IPS-20b (cell line): Measurements from ENCODE around the gene RIMS4.

ENCODE experiments used
- H3K27ac ChIP-seq: one replicate; pipeline ENCODE4 v1.5.1; 2013; ENCODE audit warnings: low read length
- H3K27me3 ChIP-seq: 2 replicates; pipeline ENCODE4 v1.6.1; 2013; ENCODE audit warnings: mild to moderate bottlenecking, low read length, inconsistent platforms; ENCODE audit not compliant: insufficient read depth
- H3K36me3 ChIP-seq: 2 replicates; pipeline ENCODE4 v1.6.1; 2013; ENCODE audit warnings: low read depth, mild to moderate bottlenecking, inconsistent platforms, low read length, moderate library complexity; ENCODE audit not compliant: insufficient read depth
- H3K4me1 ChIP-seq: 2 replicates; pipeline ENCODE4 v1.6.1; 2013; ENCODE audit warnings: mild to moderate bottlenecking, control low read depth, inconsistent platforms, low read length, moderate library complexity; ENCODE audit not compliant: insufficient read depth
- H3K4me3 ChIP-seq: 2 replicates; pipeline ENCODE4 v1.5.1; 2013; ENCODE audit warnings: mild to moderate bottlenecking, low read length, inconsistent platforms
- H3K9ac ChIP-seq: 2 replicates; pipeline ENCODE4 v1.6.1; 2013; ENCODE audit warnings: low read depth, mild to moderate bottlenecking, inconsistent platforms, low read length, moderate library complexity
- H3K9me3 ChIP-seq: 2 replicates; pipeline ENCODE4 v1.6.1; 2013; ENCODE audit warnings: mild to moderate bottlenecking, low read depth, low read length, inconsistent platforms; ENCODE audit not compliant: insufficient read depth

Gene RIMS4

GRCh38 chr20:44790638-44791393 lies 19.5 kb downstream of the RIMS4 start:
- no peaks in the 10 kb centered on the region for H3K9me3 ChIP-seq
- H3K9ac ChIP-seq = no peak overlapping the region
- peaks cover 2% of the 10 kb centered on the region; the same call in 1 of the 2 replicates for H3K4me1 ChIP-seq
- no peak overlapping the region for H3K27ac ChIP-seq
- H3K4me3 ChIP-seq = no peak overlapping the region
- H3K36me3 ChIP-seq = no peaks in the 10 kb centered on the region
- no peaks in the 10 kb centered on the region for H3K27me3 ChIP-seq

GRCh38 chr20:44788706-44789456 lies 21.5 kb downstream of the RIMS4 start:
- H3K9me3 ChIP-seq = no peaks in the 10 kb centered on the region
- H3K36me3 ChIP-seq = no peaks in the 10 kb centered on the region
- H3K4me3 ChIP-seq = no peak overlapping the region
- H3K4me1 ChIP-seq = peaks cover 15% of the 10 kb centered on the region; the same call in 1 of the 2 replicates
- H3K27me3 ChIP-seq = no peaks in the 10 kb centered on the region
- H3K27ac ChIP-seq = no peak overlapping the region
- no peak overlapping the region for H3K9ac ChIP-seq

GRCh38 chr20:44787299-44787698 lies 23.0 kb downstream of the RIMS4 start:
- H3K9ac ChIP-seq = no peak overlapping the region
- no peaks in the 10 kb centered on the region for H3K36me3 ChIP-seq
- H3K4me1 ChIP-seq = peaks cover 15% of the 10 kb centered on the region; the same call in 1 of the 2 replicates
- no peak overlapping the region for H3K27ac ChIP-seq
- no peaks in the 10 kb centered on the region for H3K27me3 ChIP-seq
- no peak overlapping the region for H3K4me3 ChIP-seq
- no peaks in the 10 kb centered on the region for H3K9me3 ChIP-seq

GRCh38 chr20:44785768-44786167 lies 24.6 kb downstream of the RIMS4 start:
- Histone ChIP-seq H3K9ac (no peak overlapping the region; the same call in 1 of the 2 replicates), H3K9me3 (no peaks in the 10 kb centered on the region), H3K27ac (no peak overlapping the region), H3K4me1 (peaks cover 15% of the 10 kb centered on the region; the same call in 1 of the 2 replicates), H3K36me3 (no peaks in the 10 kb centered on the region), H3K4me3 (no peak overlapping the region), H3K27me3 (no peaks in the 10 kb centered on the region)

GRCh38 chr20:44784688-44785087 lies 25.7 kb downstream of the RIMS4 start:
- H3K4me3 ChIP-seq = peak overlapping the region; percentile 43; the same call in 1 of the 2 replicates
- no peaks in the 10 kb centered on the region for H3K36me3 ChIP-seq
- peaks cover 15% of the 10 kb centered on the region; the same call in 1 of the 2 replicates for H3K4me1 ChIP-seq
- peak overlapping the region; percentile 11; the same call in 1 of the 2 replicates for H3K9ac ChIP-seq
- H3K27ac ChIP-seq = no peak overlapping the region
- H3K9me3 ChIP-seq = no peaks in the 10 kb centered on the region
- H3K27me3 ChIP-seq = no peaks in the 10 kb centered on the region

GRCh38 chr20:44781791-44782190 lies 28.6 kb downstream of the RIMS4 start:
- Histone ChIP-seq H3K4me1 (peaks cover 15% of the 10 kb centered on the region; the same call in 1 of the 2 replicates), H3K9ac (no peak overlapping the region), H3K27ac (no peak overlapping the region), H3K9me3 (no peaks in the 10 kb centered on the region), H3K4me3 (no peak overlapping the region), H3K27me3 (no peaks in the 10 kb centered on the region), H3K36me3 (no peaks in the 10 kb centered on the region)

- no peaks in the 10 kb centered on the region for H3K27me3 ChIP-seq
- H3K36me3 ChIP-seq = no peaks in the 10 kb centered on the region
- peaks cover 14% of the 10 kb centered on the region; the same call in 1 of the 2 replicates for H3K4me1 ChIP-seq
- H3K9me3 ChIP-seq = no peaks in the 10 kb centered on the region
- no peak overlapping the region for H3K4me3 ChIP-seq
- no peak overlapping the region for H3K9ac ChIP-seq
- H3K27ac ChIP-seq = no peak overlapping the region
These were observed 29.2 kb downstream of the RIMS4 start for GRCh38 chr20:44781118-44781517.

- Histone ChIP-seq H3K27me3 (no peaks in the 10 kb centered on the region), H3K4me1 (peaks cover 8% of the 10 kb centered on the region; the same call in 1 of the 2 replicates), H3K9ac (no peak overlapping the region), H3K4me3 (no peak overlapping the region), H3K36me3 (no peaks in the 10 kb centered on the region), H3K9me3 (no peaks in the 10 kb centered on the region), H3K27ac (no peak overlapping the region)
These were observed 30.1 kb downstream of the RIMS4 start for GRCh38 chr20:44780226-44780625.

- Histone ChIP-seq H3K4me1 (no peaks in the 10 kb centered on the region), H3K9me3 (no peaks in the 10 kb centered on the region), H3K9ac (no peak overlapping the region)
These were observed 33.4 kb downstream of the RIMS4 start for GRCh38 chr20:44776980-44777379.

GRCh38 chr20:44773070-44773829 lies 37.1 kb downstream of the RIMS4 start:
- no peaks in the 10 kb centered on the region for H3K4me1 ChIP-seq
- no peak overlapping the region for H3K9ac ChIP-seq
- H3K27me3 ChIP-seq = no peaks in the 10 kb centered on the region
- no peaks in the 10 kb centered on the region for H3K9me3 ChIP-seq
- H3K4me3 ChIP-seq = no peak overlapping the region
- peaks cover 7% of the 10 kb centered on the region; the same call in 1 of the 2 replicates for H3K36me3 ChIP-seq
- H3K27ac ChIP-seq = no peak overlapping the region

More at GRCh38 chr20:44776980-44777379, 33.4 kb downstream of the RIMS4 start:
- Histone ChIP-seq H3K27ac (no peak overlapping the region), H3K4me3 (no peak overlapping the region), H3K27me3 (no peaks in the 10 kb centered on the region), H3K36me3 (no peaks in the 10 kb centered on the region)

GRCh38 chr20:44772636-44773035 lies 37.7 kb downstream of the RIMS4 start:
- H3K27me3 ChIP-seq = no peaks in the 10 kb centered on the region
- H3K9me3 ChIP-seq = no peaks in the 10 kb centered on the region
- no peak overlapping the region for H3K27ac ChIP-seq
- H3K4me3 ChIP-seq = no peak overlapping the region
- H3K36me3 ChIP-seq = peaks cover 7% of the 10 kb centered on the region; the same call in 1 of the 2 replicates
- H3K4me1 ChIP-seq = no peaks in the 10 kb centered on the region
- no peak overlapping the region for H3K9ac ChIP-seq
